BE2C (cell line): Measurements from ENCODE around the gene MRGPRX2.

Experiments
- DNase-seq: peaks from one replicate; pipeline ENCODE4 v3.0.0-alpha.2; 2020
- H3K27me3 ChIP-seq: fragments of 250-450 bp; sonication (Bioruptor Pico); 2 replicates; pipeline ENCODE4 v1.5.1; 2020; ENCODE audit warnings: mild to moderate bottlenecking
- H3K36me3 ChIP-seq: fragments of 250-450 bp; sonication (Bioruptor Pico); 2 replicates; pipeline ENCODE4 v1.5.1; 2020; ENCODE audit warnings: mild to moderate bottlenecking
- H3K4me1 ChIP-seq: fragments of 250-450 bp; sonication (Bioruptor Pico); 2 replicates; pipeline ENCODE4 v1.5.1; 2020
- H3K4me3 ChIP-seq: 2 replicates; pipeline ENCODE4 v1.5.1; 2011; ENCODE audit warnings: low read depth, low read length
- H3K9me3 ChIP-seq: fragments of 250-450 bp; sonication (Bioruptor Pico); 2 replicates; pipeline ENCODE4 v1.5.1; 2020
- TF ChIP-seq, protein P1 (sequence below): IDR thresholded peaks from 2 replicates; pipeline ENCODE4 v1.5.1; 2012; ENCODE audit warnings: mild to moderate bottlenecking, low read depth, low read length

Gene MRGPRX2

GRCh38 chr11:19055016-19055415 lies 5.5 kb downstream of the MRGPRX2 start:
- DNase-seq = no peak
- Histone ChIP-seq H3K4me3 (no peak overlapping the region), H3K4me1 (no peaks in the 10 kb centered on the region), H3K27me3 (no peaks in the 10 kb centered on the region), H3K36me3 (no peaks in the 10 kb centered on the region), H3K9me3 (no peaks in the 10 kb centered on the region)
- TF ChIP-seq, protein P1, sequence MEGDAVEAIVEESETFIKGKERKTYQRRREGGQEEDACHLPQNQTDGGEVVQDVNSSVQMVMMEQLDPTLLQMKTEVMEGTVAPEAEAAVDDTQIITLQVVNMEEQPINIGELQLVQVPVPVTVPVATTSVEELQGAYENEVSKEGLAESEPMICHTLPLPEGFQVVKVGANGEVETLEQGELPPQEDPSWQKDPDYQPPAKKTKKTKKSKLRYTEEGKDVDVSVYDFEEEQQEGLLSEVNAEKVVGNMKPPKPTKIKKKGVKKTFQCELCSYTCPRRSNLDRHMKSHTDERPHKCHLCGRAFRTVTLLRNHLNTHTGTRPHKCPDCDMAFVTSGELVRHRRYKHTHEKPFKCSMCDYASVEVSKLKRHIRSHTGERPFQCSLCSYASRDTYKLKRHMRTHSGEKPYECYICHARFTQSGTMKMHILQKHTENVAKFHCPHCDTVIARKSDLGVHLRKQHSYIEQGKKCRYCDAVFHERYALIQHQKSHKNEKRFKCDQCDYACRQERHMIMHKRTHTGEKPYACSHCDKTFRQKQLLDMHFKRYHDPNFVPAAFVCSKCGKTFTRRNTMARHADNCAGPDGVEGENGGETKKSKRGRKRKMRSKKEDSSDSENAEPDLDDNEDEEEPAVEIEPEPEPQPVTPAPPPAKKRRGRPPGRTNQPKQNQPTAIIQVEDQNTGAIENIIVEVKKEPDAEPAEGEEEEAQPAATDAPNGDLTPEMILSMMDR = no peak

DNA sequence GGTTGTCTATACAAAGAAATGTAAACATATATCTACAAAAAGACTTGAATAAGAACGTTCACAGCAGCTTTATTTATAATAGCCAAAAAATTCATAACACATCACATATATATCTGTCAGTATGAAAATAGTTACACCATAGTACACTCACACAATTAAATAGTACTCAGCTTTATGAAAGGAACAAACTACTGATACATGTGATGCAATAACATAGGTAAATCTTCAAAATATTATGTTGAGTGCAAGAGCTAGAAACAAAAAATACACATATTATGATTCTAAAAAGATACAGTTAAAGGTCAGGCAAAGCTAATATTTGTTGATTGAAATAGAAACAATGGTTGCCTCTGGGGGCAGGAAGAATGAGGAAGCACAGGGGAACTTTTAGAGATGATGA lies 6.6 kb downstream of the MRGPRX2 start:
- Histone ChIP-seq H3K4me3 (no peak overlapping the region), H3K27me3 (no peaks in the 10 kb centered on the region), H3K9me3 (no peaks in the 10 kb centered on the region), H3K4me1 (no peaks in the 10 kb centered on the region), H3K36me3 (no peaks in the 10 kb centered on the region)
- DNase-seq = no peak
- TF ChIP-seq, protein P1 = no peak

GRCh38 chr11:19050281-19050680 lies 10.2 kb downstream of the MRGPRX2 start:
- no peak overlapping the region for H3K4me3 ChIP-seq
- no peaks in the 10 kb centered on the region for H3K27me3 ChIP-seq
- no peaks in the 10 kb centered on the region for H3K4me1 ChIP-seq
- no peaks in the 10 kb centered on the region for H3K9me3 ChIP-seq
- TF ChIP-seq, protein P1 = no peak
- no peak for DNase-seq
- no peaks in the 10 kb centered on the region for H3K36me3 ChIP-seq

DNA sequence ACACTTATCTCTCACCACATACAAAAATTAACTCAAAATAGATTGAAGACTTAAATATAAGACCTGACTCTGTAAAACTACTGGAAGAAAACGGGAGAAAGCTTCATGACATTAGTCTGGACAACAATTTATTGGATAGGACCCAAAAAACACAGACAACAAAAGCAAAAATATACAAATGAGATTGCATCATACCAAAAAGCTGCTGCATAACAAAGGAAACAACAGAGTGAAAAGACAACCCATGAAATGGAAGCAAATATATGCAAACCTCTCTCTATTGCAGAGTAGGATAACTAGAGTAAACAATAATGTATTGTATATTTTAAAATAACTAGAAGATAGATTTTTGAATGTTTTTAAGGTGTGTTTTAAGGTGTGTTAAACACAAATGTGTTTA lies 11.2 kb downstream of the MRGPRX2 start:
- Histone ChIP-seq H3K4me1 (no peaks in the 10 kb centered on the region), H3K27me3 (no peaks in the 10 kb centered on the region), H3K4me3 (no peak overlapping the region), H3K36me3 (no peaks in the 10 kb centered on the region), H3K9me3 (no peaks in the 10 kb centered on the region)
- TF ChIP-seq, protein P1 = no peak
- no peak for DNase-seq

DNA sequence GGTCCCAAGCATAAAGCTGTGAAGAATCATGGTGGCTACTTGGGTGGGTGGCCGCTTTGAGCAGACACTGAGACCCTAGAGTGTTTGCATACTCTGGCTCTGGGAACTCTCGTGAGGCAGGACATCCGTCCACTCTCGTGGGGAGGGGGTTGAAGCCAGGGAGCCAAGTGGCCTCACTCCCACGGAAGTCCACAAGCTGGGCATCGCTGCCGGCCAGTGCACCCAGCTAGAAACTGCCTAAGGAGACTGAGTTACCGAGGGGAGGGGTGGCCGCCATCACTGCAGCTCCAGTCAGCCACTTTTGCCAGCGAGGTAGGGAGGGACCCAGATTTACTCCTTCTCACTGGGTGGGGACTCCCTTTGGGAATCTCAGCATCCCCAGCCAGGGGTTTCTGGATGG lies 20.5 kb downstream of the MRGPRX2 start:
- DNase-seq = no peak
- H3K27me3 ChIP-seq = no peaks in the 10 kb centered on the region
- TF ChIP-seq, protein P1 = no peak
- H3K4me1 ChIP-seq = no peaks in the 10 kb centered on the region
- H3K36me3 ChIP-seq = no peaks in the 10 kb centered on the region
- H3K9me3 ChIP-seq = no peaks in the 10 kb centered on the region
- no peak overlapping the region for H3K4me3 ChIP-seq

- Histone ChIP-seq H3K9me3 (no peaks in the 10 kb centered on the region), H3K4me3 (no peak overlapping the region), H3K27me3 (no peaks in the 10 kb centered on the region), H3K36me3 (no peaks in the 10 kb centered on the region), H3K4me1 (no peaks in the 10 kb centered on the region)
- no peak for DNase-seq
- TF ChIP-seq, protein P1 = no peak
Observed at GRCh38 chr11:19039409-19039808, 21.1 kb downstream of the MRGPRX2 start.
